AG10803 (cell line): ENCODE measurements around the gene PAPPA.

Experiments
- DNase-seq: peaks from one replicate; pipeline ENCODE4 v3.0.0; 2010; ENCODE audit warnings: low read depth
- H3K4me3 ChIP-seq: 2 replicates; pipeline ENCODE4 v1.5.1; 2011; ENCODE audit warnings: mild to moderate bottlenecking, low read length, control low read depth
- TF ChIP-seq, protein P1 (sequence below): conservative IDR thresholded peaks from 2 replicates; pipeline ENCODE4 v1.5.1; 2011; ENCODE audit warnings: mild to moderate bottlenecking, low read length, control low read depth, inconsistent platforms

Gene PAPPA

DNA sequence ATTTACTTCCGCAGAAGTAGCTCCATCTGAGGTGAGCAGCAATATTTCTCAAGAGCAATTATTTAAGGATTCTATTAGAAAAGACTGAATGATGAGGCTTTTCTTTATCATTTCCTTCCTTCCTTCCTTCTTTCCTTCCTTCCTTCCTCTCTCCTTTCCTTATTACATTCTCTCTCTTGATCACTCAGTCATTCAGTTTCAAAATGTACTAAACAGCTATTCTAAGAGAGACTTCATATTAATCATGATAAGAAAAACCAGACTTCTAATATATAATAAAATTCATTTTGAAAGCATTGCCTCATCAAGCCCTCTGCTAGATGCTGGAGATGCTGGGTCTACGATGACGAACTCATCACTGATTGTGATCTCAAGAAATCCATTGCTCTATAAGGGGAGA lies 30.4 kb upstream of the PAPPA start:
- TF ChIP-seq, protein P1, sequence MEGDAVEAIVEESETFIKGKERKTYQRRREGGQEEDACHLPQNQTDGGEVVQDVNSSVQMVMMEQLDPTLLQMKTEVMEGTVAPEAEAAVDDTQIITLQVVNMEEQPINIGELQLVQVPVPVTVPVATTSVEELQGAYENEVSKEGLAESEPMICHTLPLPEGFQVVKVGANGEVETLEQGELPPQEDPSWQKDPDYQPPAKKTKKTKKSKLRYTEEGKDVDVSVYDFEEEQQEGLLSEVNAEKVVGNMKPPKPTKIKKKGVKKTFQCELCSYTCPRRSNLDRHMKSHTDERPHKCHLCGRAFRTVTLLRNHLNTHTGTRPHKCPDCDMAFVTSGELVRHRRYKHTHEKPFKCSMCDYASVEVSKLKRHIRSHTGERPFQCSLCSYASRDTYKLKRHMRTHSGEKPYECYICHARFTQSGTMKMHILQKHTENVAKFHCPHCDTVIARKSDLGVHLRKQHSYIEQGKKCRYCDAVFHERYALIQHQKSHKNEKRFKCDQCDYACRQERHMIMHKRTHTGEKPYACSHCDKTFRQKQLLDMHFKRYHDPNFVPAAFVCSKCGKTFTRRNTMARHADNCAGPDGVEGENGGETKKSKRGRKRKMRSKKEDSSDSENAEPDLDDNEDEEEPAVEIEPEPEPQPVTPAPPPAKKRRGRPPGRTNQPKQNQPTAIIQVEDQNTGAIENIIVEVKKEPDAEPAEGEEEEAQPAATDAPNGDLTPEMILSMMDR = no peak
- no peak overlapping the region for H3K4me3 ChIP-seq
- DNase-seq = no peak

DNA sequence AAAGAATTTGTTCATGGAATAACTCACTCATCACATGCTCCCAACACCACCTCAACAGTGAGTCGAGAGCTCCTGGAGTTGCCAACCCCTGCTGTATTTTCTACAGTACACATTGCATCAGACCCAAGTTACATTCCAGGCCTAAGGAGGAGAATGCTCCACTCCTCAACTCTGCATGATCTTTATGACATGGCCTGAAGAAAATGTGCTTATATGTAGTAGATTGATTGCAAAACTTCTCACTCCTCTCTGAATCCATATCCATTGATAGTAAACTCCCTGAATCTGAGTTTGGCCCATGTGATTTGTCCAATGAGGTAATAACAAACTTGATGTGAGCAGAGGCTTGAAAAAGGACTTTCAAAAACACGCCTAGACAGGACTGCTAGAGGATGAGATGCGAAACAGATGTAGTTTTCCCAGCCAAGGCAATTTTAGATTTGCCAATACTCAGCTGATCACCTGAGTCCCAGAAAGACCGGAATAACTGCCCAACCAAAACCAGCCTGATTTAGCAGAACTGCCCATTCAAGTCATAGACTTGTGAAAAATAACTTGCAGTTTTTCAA lies 29.0 kb upstream of the PAPPA start:
- peak; percentile 85 for DNase-seq
- TF ChIP-seq, protein P1 = no peak
- H3K4me3 ChIP-seq = no peak overlapping the region

DNA sequence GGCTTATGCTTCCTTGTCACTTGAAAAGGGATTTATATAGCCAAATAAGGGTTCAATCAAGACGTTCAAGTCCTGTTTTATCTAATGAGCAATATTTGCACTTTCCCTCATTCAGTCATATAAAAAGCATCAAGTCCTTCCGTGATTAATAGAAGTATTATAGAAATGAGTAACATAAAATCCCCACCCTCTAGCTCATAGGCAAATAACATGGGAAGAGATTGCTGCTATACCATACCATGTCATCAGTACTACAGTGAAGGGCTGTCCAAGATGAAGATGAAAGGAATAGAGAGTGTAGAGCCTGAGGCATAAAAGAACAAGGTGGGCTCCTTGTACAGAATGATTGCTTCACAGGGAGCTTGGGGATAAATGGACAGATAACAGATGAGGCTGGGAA lies 20.4 kb upstream of the PAPPA start:
- DNase-seq = no peak
- no peak overlapping the region for H3K4me3 ChIP-seq
- TF ChIP-seq, protein P1 = no peak

DNA sequence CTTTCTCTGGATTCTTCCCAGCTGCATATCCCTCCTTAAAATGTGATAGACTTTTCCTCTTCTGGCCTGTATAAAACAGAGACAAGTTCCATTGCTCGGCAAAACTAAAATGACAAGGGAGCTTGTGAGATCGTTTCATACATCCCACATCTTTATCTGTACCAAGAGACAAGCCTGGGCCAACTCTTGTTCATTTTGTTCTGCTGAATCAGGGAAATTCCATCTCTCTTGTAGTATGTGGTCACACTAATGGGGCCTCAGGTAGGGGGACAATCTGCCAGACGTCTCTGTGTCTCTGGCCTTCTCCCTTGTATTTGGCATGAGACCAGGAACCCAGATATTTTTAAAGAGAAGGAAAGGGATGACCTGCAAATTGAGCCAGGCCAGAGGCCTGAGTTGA lies 18.6 kb upstream of the PAPPA start:
- TF ChIP-seq, protein P1 = no peak
- H3K4me3 ChIP-seq = no peak overlapping the region

DNA sequence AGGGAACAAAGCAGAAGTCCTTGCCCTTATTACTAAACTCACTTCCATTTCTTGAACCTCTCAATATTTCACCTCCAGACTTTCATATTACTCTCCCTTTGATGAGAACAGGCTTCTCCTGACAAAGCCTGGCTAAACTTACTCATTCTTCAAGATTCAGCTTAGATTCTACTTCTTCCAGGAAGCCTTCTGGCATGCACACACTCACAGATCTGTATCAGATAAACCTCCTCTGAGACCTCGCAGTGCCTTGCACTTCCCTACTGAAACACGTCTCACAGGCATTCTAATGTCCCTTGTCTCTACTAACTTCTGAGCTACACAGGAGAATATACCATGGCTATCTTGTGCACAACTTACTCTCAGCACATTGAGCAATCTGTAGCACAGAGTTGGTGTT lies 16.6 kb upstream of the PAPPA start:
- TF ChIP-seq, protein P1 = no peak
- H3K4me3 ChIP-seq = no peak overlapping the region
- no peak for DNase-seq

More for the DNA sequence above, 18.6 kb upstream of the PAPPA start:
- no peak for DNase-seq

DNA sequence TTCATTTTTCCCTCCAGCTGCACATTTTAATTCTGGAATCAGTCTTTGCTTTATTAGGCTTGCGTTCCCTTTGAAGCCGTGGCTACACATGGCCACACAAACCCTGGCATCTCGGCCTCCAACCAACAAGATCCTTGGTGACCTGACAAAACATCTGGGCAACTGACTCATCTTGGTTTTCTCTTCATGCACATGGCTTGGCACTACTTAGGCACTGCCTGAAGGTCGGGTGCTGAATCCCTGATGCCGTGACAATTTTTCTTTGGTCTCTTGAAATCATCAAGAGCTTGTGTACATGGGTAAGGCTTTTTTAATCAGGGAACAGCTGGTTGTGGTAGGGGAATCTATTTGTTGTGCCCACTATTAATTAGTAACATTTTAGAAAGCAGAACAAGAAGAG lies 16.0 kb upstream of the PAPPA start:
- H3K4me3 ChIP-seq = no peak overlapping the region
- TF ChIP-seq, protein P1 = no peak
- DNase-seq = peak; percentile 83

DNA sequence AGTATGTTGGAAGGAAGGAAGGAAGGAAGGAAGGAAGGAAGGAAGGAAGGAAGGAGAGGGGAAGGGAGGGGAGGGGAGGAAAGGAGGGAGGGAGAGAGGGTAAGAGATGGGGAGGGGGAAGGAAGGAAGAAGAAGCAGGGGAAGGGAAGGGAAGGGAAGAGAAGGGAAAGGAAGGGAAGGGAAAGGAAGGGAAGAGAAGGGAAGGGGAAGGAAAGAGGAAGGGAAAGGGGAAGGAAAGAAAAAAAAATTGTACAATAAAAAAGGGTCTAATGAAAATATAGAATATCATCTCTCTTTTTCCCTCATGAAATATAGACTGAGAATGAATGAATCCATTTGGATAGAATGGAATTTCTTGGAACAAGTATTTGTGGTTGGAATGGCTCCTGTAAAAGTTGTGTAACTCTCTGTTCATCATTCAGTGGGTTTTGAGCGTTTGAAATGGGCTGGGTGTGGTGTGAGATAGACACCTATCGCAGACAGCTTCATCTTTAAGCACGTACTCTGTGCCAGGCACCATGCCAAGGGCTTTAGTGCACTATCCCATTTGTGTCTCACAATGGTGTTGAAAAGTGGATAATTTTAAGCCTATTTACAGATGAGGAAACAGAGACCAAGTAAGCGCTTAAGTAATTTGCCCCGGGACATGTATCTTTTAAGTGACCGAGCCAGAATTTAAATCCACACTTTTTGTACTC lies 11.6 kb upstream of the PAPPA start:
- peak; percentile 72 for DNase-seq

More for the DNA sequence above, 11.6 kb upstream of the PAPPA start:
- TF ChIP-seq, protein P1 = no peak
- H3K4me3 ChIP-seq = no peak overlapping the region
